GM23248 (cell line): ENCODE data around the gene C22orf15.

ENCODE experiments used
- EZH2 ChIP-seq: fragments of 200-600 bp; sonication (generic); IDR thresholded peaks from 2 replicates; pipeline ENCODE4 v1.6.1; 2018; ENCODE audit warnings: antibody characterized with exemption, mild to moderate bottlenecking; ENCODE audit not compliant: insufficient read depth, poor library complexity, severe bottlenecking
- EZH2phosphoT487 ChIP-seq: fragments of 200-600 bp; sonication (generic); IDR thresholded peaks from 2 replicates; pipeline ENCODE4 v1.6.1; 2018; ENCODE audit warnings: antibody characterized with exemption, moderate library complexity, mild to moderate bottlenecking, low read depth; ENCODE audit not compliant: insufficient read depth

DNA sequence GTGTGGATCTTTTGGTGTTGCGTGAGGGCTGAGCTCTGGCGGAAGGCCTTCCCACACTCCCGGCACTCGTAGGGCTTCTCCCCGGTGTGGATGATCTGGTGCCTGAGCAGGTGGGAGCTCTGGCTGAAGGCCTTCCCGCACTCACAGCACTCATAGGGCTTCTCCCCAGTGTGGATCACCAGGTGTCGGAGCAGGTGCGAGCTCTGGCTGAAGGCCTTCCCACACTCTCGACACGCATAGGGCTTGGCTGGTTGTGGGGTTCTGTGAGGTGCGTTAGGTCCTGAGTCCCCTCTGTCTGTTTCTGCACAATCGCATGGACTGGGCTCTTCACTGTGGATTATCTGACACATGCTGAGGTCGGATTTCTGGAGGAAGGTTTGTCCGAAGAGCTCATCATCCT is 18.3 kb upstream of the C22orf15 start:
- no peak for TF ChIP-seq EZH2
- no peak for TF ChIP-seq EZH2phosphoT487
